NCI-H2029 (cell line): ENCODE results near the gene COL6A6.
"Not testable (repeated sequence)": the region's sequence is repeated elsewhere in the genome, so short reads cannot be mapped to it uniquely, and the experiment has no call there.

Experiments
- DNase-seq: peaks from one replicate; lab custom pipeline; 2025; lab: John Stamatoyannopoulos, UW

The COL6A6 gene

DNA sequence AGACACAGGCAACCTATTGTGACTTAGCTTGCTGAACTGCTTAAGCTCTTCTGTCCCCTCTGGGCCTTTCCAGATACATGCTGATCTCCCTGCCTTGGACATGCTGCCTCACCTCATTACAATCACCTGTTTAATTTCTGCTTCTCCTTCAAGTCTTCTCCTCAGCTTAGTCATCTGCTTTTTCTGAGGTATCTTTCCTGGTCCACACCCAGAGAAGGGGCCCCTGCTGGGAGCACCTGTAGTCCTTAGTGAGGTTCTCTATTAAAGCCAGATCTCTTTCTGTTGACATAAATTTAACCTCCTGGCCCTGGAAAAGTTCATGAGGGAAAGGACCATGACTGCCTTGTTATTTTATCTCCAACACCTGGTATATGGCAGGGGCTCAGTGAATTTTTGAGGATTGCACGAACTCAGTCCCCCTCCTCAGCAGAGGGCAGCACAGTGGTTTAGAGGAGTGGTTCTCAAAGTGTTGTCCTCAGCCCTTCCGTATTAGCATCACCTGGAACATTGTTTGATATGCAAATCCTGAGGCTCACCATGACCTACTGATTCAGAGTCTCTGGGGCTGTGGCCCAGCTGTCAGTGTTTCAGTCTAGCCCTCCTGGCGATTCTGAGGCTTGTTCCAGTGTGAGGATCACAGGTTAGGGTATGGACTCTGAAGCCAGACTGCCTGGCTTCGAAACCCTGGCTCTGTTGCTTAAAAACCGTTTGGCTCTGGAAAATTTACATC lies 12.7 kb downstream of the COL6A6 start:
- DNase-seq: no peak

DNA sequence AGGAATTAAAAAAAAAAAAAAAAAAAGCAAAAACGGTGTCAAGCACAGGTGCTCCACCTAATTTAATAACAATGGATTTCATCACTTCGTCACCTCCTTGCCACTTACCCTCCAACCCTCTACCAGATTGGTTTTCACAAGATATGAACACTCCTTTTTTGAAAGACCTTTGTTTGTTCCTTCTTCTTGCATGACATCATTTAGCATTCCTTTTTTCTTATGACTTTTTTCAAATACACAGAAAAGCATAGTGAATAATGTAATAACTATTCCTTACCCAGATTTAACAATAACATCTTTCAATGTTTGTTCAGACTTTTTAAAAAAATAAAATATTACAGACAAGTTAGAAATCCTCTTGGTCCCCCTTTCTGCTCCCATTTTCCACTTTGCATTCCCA lies 16.3 kb downstream of the COL6A6 start:
- no peak for DNase-seq

DNA sequence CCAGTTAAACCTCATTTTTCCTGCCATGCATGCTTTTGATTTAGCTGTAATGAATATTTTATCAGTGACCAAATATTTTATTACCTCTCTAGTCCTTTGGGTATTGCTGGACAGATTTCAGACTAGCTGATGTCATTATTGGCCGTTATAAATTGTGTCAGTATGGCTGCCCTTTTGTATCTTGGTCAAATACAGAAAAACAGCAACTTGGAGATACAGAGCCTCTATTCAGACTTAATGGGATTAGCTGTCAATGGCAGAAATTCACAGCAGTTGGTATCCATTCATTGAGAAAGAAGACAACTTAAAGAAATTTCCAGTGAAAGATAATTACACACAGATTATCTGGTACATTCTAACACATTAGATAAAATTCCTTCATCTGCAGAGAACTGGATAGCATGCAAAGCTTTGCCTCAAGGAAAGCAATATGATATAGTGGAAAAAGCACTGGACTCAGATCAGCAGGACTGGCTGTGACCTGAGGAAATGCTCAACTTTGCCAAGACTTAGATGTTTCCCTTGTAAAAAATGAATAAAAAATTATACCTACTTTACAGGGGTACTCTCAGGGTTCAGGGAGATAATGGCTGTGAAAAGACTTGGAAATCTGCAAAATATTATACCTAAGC lies 20.8 kb downstream of the COL6A6 start:
- DNase-seq: no peak

DNA sequence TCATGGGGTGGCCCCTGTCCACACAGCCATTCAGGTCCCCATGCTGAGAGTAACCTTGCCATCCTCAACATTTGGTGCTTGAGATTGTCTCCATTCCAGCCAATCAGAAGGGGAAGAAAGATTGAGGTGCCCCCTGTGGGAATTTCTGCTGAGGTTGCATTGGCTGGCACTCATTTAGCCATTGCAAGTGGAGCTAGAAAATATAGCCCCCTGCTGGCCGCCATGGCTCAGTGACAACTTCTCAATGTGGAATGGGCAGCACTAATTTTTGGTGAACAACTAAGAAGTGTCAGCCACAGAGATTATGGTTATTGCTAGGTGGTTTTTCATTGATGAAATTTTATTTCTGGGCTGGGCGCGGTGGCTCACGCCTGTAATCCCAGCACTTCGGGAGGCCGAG lies 22.0 kb downstream of the COL6A6 start:
- DNase-seq: no peak

DNA sequence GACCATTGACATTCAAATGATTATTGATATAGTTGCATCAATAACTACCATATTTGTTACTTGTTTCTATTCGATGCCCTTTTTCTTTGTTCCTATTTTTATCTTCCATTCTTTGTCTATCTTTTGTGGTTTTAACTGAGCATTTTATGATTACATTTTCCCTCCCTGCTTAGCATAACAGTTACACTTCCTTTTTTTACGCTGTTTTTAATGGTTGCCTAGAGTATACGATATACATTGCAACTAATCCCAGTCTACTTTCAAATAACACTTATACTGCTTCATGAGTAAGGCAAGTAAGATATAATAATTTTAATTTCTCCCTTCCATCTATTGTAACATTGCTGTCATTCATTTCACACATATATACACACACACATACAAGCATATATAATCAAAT lies 26.3 kb downstream of the COL6A6 start:
- DNase-seq: no peak

DNA sequence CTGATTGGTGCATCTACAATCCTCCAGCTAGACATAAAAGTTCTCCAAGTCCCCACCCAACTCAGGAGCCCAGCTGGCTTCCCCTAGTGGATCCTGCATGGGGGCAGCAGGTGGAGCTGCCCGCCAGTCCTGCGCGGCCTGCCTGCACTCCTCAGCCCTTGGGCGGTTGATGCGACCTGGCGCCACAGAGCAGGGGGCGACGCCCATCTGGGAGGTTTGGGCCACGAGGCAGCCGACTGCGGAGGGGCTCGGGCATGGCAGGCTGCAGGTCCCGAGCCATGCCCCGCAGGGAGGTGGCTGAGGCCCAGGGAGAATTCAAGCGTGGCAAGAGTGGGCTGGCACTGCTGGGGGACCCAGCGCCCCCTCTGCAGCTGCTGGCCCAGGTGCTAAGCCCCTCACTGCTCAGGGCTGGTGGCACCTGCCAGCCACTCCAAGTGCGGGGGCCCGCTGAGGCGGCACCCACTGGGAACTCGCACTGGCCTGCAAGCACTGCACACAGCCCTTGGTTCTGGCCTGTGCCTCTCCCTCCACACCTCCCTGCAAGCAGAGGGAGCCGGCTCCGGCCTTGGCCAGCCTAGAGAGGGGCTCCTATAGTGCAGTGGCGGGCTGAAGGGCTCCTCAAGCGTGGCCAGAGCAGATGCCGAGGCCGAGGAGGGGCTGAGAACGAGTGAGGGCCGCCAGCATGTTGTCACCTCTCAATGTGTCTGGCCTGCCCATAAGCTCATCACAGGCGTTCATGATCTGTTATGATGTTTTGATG lies 30.1 kb downstream of the COL6A6 start:
- DNase-seq: no peak

DNA sequence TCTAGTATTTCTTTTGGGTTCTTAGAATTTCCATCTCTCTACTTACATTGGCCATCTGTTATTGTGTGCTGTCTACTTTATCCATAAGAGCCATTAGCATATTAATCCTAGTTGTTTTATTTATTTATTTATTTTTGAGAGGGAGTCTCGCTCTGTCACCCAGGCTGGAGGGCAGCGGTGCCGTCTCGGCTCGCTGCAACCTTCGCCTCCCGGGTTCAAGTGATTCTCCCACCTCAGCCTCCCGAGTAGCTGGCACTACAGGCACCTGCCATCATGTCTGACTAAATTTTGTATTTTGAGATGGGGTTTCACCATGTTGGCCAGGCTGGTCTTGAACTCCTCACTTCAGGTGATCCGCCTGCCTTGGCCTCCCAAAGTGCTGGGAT lies 30.7 kb downstream of the COL6A6 start:
- not testable (repeated sequence) for DNase-seq

DNA sequence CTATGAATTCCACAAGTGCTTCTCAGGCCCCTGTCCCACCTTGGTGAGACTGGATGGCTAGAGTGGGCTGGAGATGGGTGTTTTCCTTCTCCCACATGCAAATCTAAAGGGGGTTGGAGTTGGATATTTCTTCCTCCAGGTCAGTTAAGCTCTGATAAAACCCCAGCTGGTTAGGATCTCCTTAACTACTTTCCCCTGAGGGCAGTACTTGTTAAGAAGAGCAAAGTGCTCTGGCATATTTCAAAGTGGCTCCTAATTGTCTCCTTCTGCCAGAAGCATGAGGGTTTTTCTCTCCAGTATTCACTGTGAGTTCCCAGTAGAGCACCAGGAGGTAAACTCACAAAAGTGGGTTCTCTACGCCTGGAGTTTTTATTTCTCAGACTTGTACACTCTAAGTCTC lies 31.4 kb downstream of the COL6A6 start:
- no peak for DNase-seq

DNA sequence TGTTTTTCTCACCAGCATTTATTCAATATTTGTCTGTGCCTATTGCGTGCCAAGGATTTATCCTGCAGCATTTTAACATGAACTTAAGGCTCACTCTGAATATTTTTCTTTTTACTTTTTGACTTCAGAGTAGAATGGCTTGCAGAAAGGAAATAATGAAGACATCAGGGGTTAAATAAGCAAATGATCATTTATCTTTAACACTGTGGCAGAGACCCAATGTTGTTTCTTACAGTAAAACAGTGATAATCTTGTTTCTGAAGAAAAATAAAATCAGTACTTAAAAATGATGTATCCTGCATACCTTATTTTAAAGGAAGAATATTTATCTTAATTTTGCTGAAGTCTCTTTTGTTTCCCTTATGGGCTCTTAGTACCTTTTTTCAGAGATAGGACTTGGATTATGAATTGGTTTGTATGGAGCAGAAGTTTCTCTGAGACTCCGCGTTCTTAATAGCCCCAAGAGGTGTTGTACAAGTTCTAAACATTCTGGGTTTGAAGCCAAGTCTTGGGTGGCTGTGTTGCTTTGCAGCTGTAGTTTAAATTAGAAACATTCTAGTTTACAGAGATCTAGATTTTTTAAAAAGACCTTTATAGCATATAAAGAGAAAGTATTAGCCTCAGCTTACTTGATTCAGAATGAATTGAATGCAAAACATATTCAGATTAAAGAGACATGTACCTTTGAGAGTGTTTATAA lies 40.5 kb downstream of the COL6A6 start:
- no peak for DNase-seq

DNA sequence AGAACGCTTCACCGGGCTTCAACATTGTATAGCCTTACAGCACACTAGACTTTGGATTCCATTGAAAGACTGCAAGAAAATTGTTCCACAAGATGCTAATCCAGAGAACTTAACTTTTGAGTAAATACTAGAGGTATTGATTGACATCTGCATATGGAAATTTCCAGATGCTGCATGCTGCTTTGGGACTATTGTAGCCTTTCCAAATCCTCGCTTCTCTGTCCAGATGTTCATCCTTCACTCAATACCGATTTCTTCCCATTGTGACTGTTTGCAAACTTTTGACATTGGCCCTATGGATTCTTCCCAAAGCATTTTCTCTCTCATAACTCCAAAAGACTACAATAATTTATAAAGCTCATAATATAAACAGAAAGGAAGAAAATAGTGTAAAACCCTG lies 41.4 kb downstream of the COL6A6 start:
- no peak for DNase-seq

DNA sequence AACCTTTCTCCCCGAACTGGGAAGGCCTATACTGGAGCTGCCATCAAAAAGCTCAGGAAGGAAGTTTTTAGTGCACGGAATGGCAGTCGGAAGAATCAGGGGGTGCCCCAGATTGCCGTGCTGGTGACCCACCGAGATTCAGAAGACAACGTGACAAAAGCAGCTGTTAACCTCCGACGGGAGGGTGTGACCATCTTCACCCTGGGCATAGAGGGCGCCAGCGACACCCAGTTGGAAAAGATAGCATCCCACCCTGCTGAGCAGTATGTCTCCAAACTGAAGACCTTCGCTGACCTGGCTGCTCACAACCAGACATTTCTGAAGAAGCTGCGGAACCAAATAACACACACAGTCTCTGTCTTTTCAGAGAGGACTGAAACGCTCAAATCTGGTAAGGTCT lies 48.2 kb downstream of the COL6A6 start:
- DNase-seq: no peak
